Spleen (tissue), 7 donors: Measurements from ENCODE around the gene SLC9A3.

Source experiments
- POLR2A ChIP-seq, 3 donors: fragments of 450-650 bp; IDR thresholded peaks; one replicate each; pipeline ENCODE4 v1.5.1; 2017; ENCODE audit warnings: antibody characterized with exemption in 3 of 3, mild to moderate bottlenecking in 1 of 3
- TF ChIP-seq, protein P1 (sequence below), 11 experiments: fragments of 200-600 bp in 7 of 11; fragments of 450-650 bp in 4 of 11; sonication (generic) in 4 of 11; IDR thresholded peaks in 8 of 11; conservative IDR thresholded peaks in 3 of 11; 1 replicate in 7 of 11; 2 replicates in 4 of 11; pipeline versions ENCODE4 v1.4.0 to v1.8.0; 2016 to 2021; ENCODE audit warnings: antibody characterized with exemption in 11 of 11, inconsistent platforms in 4 of 11, mild to moderate bottlenecking in 1 of 11
- donor health status: DM: no; HTN: no; CAD: no; lungs with moderate emphysema.
- donor health status: DM: no; HTN: no; CAD: no.
- donor health status: DM: no; HTN: no; CAD: no.

DNA sequence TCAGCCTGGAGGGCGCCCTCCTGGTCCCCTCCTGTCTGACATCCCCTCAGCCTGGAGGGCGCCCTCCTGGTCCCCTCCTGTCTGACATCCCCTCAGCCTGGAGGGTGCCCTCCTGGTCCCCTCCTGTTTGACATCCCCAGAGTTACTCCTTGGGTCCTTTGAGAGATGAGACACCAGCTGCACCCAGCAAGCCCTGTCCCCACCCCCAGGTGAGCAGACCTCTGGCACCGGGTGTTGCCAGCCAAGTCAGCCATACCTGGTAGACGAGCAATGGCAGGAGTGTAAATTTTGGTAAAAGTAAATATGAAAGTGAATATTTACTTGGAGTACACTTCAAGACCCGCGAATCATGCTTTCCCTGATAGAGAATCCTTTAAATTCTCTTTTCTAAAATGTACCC is 55.8 kb downstream of the SLC9A3 start:
- TF ChIP-seq, protein P1, sequence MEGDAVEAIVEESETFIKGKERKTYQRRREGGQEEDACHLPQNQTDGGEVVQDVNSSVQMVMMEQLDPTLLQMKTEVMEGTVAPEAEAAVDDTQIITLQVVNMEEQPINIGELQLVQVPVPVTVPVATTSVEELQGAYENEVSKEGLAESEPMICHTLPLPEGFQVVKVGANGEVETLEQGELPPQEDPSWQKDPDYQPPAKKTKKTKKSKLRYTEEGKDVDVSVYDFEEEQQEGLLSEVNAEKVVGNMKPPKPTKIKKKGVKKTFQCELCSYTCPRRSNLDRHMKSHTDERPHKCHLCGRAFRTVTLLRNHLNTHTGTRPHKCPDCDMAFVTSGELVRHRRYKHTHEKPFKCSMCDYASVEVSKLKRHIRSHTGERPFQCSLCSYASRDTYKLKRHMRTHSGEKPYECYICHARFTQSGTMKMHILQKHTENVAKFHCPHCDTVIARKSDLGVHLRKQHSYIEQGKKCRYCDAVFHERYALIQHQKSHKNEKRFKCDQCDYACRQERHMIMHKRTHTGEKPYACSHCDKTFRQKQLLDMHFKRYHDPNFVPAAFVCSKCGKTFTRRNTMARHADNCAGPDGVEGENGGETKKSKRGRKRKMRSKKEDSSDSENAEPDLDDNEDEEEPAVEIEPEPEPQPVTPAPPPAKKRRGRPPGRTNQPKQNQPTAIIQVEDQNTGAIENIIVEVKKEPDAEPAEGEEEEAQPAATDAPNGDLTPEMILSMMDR (IDR thresholded peaks at IDR 0.05 in 8 of 11, conservative IDR thresholded peaks at IDR 0.05 in 3 of 11): no peak
- TF ChIP-seq POLR2A (IDR thresholded peaks at IDR 0.05): no peak
